NCI-H774 (cell line): ENCODE measurements around the gene DLST.

Experiments used
- DNase-seq: peaks from one replicate; lab custom pipeline; 2025; lab: John Stamatoyannopoulos, UW

Gene DLST

DNA sequence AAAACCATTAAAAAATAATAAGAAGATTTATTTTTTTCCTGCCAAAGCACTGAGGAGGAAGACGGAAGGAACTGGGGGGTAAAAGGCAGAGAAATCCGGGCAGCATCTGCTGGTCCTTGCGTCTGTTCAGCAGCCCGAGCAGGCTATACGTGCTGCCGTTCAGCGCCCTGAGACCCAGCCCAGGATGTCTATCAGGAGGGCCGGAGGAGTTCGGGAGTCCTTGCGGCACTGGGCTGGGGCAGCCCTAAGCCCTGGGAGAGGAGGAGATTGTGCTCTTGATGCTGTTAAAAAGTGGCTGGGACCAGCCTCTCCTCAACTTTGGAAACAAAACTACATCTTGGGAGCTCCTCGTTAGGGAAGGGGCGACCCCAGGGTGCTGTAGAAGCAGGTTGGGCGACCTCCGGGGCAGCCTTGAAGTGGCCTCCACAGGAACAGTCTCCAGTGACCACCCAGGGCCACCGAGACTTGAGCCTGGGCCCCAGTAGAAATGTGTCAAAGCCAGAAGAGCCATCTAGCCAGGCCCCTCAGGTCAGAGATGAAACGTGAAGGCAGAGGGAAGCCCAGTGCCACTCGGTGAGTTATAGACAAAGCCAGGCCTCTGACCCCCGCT lies 59.3 kb downstream of the DLST start:
- no peak for DNase-seq

- no peak for DNase-seq
Measured at GRCh38 chr14:74941676-74942097, 60.0 kb downstream of the DLST start.

DNA sequence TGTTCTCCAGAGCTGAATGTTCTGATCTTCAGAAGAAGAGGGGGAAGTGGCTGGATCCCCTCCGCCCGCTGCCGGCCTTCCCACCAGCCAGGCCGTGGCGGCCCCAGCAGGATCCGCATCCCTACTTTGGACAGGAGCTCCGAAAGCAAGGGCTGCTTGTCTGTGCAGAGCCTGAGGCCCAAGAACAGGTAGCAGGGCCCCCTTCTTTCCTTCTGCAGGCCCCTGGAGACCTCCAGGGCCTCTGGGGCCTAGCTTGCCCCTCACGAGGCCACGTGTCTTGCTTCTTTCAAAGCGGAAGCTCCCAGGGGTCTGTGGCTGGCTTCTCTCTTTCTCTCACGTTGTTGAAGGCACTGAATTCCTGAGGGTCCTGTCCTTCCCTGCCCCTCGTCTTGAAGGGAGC lies 60.5 kb downstream of the DLST start:
- DNase-seq: no peak

DNA sequence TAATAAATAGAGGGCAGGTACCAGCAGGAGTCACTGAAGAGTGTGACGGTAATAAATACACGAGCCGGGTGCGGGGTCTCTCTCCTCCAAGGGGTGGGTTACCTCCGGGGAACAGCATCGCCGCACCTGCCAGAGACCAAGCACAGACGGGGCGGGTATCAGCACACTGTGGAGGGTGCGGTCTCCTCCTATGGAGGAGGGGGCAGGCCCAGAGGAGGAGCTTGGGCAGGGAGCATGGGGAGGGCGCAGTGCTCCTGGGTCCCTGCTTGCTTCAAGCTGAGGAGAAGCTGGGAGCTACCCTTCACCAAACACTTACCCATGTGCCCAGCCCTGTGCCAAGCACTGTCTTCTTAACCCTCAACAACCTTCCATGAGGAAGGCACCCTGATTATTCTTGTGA lies 60.9 kb downstream of the DLST start:
- DNase-seq: no peak

GRCh38 chr14:74945261-74945851 lies 63.6 kb downstream of the DLST start:
- no peak for DNase-seq

DNA sequence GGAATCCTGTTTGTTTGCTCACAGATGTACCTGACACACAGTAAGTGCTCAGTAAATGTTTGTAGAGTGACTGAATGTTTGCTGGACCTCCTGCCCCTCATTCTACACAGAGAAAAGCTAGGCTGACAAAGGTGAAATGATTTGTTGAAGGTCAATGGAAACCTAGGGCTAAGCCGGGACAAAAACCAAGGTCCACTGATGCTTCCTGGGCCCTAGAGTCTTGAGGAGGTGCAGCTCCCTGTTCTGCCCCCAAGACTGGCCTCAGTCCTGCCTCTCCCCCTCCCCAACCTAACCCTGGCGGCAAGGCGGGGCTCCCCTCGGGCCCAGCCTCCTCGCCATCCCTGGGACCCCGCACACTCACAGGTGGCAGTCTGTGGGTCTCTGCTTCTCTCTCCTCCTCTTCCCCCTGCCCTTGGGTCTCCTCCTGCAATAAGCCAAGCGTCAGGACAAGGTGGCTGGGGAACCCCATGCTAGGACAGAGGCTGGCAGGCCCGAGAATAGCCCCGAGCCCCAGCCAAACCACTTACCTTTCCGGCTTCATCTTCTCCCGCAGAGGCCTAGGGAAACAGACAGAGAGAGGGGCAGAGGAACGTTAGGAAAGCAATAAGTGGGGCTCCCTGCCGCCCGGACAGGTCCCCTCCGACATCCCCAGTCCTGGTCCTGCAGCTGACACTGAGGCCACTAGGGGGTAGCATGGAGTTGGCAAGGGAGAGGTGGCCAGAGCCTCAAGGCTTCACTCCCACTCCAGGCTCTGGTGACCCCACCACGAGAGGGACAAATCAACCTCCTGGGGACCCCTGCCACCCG lies 64.3 kb downstream of the DLST start:
- DNase-seq: no peak

DNA sequence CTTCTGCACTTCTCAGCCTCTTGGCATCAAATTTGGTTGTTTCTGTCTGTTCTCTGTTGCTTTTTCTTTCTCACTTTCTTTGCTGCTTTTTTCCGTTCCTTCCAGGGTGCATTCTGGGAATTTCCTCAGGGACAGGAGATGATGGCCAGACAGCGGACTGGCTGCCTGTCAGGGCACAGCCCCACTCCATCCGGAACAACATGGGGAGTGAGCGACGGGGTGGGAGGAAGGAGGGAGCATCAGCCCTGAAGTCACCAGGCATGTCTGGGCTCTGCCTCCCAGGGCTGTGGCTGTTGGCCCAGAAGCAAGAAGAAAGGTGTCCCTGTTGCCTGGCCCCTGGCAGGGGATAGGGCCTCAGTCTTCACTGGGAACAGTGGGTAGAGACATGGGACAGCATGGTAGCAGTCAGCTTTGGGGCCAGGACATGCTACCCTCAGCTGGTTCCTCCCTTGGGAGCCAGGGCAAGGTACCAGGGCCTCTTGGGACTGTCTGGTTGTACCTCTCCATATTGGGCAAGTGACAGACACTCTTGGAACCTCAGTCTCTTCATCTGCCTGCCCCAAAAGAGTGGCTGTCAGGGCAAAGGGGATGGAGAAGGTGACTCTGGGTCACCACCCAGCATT lies 65.1 kb downstream of the DLST start:
- DNase-seq: no peak

DNA sequence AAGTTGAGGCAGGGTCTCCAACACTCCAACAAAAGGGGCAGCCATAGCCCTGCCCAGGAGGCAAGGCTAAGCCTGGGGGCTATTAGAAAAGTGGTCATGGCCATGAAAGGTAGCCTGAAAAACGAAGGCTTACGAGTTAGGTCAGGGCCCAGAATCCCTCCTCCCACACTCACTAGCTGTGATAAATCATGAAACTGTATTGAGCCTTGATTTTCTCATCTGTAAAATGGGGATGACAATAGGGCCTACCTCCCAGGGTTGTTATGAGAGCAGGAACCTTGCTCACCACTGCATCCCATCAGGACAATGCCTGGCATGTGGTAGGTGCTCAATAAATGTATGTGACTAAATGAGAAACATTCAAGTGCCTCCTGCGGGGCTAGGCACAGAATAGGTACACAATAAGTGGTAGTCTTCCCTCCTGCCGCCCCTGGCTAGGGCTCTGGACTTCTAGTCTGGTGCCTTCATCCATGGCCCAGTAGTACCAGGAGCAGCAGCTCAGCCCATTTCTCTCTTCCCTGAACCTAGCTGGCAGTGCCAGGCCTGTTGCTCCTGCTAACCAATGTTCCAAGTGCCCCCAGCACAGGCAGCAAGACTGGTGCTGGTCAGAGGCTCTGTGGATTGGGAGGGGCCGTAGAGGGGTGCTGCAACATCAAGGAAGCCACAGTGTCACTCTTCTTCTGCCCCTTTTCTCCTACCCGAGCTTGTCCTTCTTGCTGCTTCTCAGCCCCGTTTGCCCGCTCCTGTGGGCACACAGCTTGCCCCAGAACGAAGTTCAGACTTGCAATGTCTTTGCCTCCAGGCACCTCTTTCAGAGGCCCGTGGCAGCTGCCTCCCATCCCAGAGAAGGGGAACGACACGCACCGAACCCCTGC lies 65.9 kb downstream of the DLST start:
- no peak for DNase-seq

GRCh38 chr14:74948228-74949175 lies 66.8 kb downstream of the DLST start:
- no peak for DNase-seq

DNA sequence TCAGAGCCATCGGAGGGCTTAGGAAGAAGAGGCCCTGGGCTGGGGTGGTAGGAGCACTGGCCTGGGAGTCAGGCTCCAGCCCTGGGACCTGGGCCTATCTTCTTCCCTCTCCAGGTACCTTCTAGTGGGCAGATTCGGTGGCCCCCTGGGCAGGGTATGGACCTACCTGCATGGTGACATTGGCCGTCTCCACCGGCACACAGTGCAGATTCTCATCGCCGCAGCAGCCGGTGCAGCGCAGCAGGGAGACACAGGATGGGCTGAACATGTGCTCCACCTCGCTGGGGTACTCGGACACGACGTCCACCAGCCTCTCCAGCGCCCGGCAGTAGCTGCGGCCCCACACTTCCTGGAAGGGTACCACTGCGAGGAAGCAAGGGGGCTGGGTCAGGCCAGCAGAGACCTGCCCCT lies 67.5 kb downstream of the DLST start:
- no peak for DNase-seq

- no peak for DNase-seq
Measured at GRCh38 chr14:74949859-74950573, 68.3 kb downstream of the DLST start.

GRCh38 chr14:74950795-74951442 lies 69.2 kb downstream of the DLST start:
- no peak for DNase-seq

DNA sequence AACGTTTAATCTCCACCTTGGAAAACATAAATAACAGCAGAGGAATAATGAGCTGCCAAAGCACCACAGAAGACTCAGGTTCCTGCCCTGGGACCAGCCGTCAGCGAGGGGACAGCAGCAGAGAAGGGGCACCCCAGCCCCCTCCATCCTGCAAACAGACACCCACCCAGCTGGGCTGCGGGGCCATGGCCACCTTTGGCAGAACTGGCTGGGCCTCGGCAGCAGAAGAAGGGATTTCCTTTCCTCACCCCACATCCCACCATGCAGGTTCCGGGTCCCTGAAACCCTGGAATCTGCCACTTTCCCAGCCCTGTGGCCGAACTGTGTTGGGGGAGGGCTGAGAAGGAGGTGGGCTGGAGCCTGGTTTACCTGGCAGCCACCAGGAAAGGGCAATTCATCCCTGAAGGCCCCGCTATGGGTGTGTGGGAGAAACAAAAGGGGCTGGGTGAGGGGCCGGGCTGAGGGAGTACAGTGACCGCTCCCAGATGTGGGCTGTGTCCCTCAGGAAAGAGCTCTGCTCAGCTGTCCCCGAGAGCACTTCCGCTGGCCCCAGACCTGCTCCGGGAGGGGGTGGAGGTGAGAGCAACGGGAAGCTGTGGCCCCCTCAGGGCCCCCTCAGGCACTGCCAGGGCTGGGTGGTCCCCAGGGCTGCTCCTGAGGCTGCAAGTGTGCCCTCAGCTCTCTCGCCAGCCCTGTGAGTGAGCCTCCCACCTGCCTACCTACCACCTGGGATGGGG lies 69.9 kb downstream of the DLST start:
- no peak for DNase-seq

- DNase-seq: no peak
Measured at GRCh38 chr14:74952180-74952665, 70.5 kb downstream of the DLST start.

DNA sequence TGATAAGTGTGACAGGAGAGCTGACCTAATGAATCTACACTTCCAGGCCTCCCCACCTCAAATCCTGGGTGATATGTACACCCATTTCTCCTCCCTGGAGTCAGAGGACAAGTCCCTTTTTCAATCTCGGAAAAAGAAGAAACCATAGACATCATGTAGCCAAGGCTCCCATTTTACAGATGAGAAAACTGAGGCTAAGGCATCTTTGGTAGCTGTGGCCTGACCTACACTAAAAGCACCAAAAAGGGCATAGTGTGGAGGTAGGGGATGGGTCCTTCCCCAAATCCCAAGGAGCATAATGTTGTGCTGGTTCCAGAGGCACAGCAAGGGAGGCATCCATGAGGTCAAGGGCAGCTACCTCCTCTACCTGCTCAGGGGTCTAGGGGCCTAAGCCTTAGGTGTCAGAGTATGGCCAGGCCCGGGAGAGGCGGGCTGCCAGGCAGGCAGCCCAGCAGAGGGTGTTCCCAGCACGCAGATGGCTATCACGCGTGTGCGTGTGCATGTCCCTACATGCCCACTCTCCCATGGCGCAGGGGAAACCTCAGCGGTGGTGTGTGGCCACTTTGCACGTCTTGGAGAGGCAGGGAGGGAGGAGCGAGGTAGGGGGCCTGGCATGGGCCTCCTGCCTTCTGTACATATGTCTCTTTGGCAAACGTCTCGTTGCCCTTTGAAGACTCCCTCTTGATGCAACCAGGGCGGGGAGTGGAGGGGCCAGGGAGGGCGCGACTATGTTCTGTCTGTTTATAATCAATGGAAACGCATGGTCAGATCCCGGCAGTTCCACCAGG lies 71.2 kb downstream of the DLST start:
- no peak for DNase-seq
